ENCODE results near the gene HSD17B2. TPM values are rescaled to one million over a fixed set of nuclear protein-coding genes. Genes with fewer than 3 reads are reported as not detected.
"Not testable (repeated sequence)": the region's sequence is repeated elsewhere in the genome, so short reads cannot be mapped to it uniquely, and the experiment has no call there.

HSD17B2 gene
- total RNA-seq = 4.1 and 6.0 TPM in 2 replicates
- 10.9 TPM for polyA plus RNA-seq (2012)

GRCh38 chr16:82034981-82035612 lies at the start of gene HSD17B2:
Gene HSD17B2 (plus strand): TSS chr16:82035253. CDS start chr16:82035425, 172 bp downstream.
- no peak for DNase-seq (ENCODE audit: low read depth)

DNA sequence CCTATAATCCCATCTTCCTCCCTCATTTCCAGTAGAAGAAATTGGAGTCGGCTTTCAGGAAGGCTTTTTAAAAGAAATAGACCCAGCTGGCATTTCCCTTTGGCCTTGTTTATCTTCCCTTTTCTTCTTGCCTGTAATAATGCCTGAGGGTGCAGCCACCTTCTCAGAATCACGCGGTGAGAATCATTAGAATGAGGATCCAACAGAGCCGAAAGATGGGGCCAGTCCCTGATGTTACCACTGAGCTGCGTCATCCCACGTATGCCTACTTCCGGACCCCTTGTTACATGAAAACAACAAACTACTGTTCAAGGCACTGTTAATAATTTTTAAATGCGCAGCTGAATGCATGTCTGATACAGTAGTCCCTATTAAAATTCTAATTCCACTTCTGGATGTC lies 47.9 kb upstream of the HSD17B2 start:
- DNase-seq (ENCODE audit: low read depth) = no peak

DNA sequence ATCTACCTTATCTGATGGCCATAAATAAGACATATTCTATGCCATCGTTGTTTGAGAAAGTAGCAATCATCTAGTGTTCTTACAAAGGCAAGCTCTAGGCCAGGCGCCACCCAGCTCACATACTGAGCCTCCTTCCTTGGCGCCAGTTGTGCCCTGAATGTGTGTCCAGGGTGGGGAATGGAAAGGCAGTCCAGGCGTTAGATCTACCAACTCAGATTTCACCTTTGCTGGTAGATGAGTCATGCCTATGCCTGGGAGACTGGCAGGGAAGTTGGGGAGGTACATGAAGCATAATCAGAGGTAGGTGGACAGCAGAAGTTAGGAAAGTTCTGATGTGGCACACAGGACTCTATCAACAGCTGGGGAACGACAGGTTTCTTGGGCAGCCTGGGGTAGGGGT lies 47.3 kb upstream of the HSD17B2 start:
- DNase-seq (ENCODE audit: low read depth) = peak; percentile 21

DNA sequence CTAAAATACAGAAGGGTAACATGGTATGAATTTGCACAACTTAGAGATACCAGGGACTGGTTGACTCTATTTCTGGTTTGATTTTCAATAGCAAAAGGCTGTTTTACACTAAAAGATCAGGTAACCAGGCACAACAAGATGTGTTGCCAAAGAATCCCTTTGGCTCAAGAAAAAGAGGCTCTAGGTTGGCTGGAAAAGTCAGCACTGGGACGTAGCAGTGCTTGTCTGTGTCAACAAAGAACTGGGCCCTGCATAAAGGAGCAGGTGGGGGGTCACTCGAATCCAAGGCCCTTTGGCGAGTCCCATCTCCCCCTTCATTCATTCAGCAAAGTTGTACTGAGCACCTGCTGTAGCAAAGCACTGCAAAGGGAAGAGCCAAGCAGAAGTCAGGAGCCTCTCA lies 42.2 kb upstream of the HSD17B2 start:
- no peak for DNase-seq (ENCODE audit: low read depth)

DNA sequence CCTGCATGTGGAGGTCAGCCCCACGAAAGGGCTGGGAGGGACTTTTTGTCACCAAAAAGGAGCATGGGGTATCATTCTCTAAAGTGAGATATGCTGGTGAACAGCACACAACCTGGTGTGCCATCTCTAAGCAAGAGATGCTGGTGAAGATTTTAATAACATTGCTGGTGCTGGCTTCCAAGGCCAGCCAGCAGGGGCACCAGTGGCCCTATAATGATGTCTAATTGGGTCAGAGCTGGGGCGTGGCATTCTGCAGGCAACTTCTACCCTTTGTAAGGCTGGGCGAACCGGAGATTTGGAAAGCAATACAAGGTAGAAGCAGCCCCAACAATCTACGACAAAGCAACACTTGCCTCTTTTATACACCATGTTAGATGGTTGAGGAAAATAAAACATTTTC lies 40.6 kb upstream of the HSD17B2 start:
- DNase-seq (ENCODE audit: low read depth) = no peak

DNA sequence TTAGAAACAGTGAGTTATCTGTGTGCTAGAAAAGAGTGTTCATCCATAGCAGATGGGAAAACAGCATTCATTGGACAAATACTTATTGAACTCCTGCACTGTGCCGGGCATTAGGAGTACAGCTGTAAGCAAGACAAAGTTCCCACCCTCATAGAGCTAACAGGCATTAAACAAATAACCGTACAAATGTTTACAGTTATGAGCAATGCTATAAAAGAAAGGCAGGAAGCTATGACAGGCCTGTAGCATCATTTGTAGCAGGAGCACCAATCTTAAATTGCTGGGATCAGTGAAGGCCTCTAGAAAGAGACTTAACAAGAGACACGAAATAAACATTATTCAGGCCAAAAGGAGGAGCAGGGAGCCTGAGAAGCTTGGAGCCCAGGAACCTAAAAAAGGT lies 39.4 kb upstream of the HSD17B2 start:
- no peak for DNase-seq (ENCODE audit: low read depth)

DNA sequence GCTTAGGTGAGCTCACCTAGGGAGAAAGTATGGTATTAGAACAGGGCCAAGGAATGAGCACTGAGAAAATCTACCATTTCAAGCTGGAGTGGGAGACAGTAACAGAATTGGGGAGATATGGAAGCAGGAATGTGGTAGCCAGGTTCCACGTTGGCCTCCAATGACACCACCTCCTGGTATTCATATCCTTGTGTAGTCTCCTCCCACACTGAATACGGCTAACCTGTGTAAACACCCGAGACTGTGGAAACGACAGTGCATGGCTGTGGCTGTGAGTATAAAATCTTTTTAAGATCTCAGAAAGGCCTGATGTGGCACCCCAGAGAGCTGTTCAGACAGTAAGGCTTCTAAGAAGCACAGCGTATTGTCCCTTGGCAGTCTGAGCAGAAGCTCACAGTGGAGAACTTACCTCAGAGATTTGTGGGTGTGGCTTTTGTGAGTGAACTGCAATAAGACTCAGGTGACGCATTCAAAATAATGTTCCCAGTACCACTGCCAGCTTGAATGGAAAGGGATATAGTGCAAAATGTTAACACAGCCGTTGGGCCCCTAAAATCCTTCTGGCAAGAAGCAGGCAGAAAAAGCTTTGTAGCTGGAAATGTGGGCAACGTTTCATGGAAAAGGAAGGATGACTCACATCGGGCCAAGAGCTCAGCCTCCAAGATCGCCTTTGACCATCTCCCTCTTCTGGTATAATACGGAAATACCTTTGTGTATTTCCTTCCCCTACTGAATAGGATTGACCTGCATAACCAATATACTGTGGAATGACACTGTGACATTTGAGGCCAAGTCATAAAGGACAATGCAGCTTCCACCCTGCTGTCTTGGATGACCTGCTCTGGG lies 38.2 kb upstream of the HSD17B2 start:
- peak; percentile 74 for DNase-seq (ENCODE audit: low read depth)

DNA sequence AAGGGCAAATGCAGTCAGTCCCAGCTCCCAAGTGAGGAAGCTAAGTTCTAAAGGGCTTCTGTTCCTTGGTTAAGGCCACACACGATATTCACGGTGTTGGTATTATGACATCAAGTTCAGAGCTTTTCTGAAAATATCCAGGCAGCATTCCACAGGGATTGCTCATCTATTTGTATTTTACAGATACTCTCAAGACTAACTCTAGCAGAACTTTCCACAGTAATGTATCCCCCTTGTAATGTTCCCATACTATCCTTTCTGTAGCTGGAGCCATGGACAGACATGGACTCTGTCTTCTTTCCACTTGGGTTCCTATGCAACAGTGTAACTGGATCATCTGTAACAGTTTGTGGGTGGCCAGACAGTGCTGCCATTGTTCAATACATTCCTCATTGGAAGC lies 37.3 kb upstream of the HSD17B2 start:
- DNase-seq (ENCODE audit: low read depth) = peak; percentile 70

- no peak for DNase-seq (ENCODE audit: low read depth)
These were observed 32.2 kb upstream of the HSD17B2 start for GRCh38 chr16:82002831-82003230.

GRCh38 chr16:82004601-82005000 lies 30.5 kb upstream of the HSD17B2 start:
- no peak for DNase-seq (ENCODE audit: low read depth)

- DNase-seq (ENCODE audit: low read depth) = no peak
These were observed 29.8 kb upstream of the HSD17B2 start for GRCh38 chr16:82005027-82005830.

DNA sequence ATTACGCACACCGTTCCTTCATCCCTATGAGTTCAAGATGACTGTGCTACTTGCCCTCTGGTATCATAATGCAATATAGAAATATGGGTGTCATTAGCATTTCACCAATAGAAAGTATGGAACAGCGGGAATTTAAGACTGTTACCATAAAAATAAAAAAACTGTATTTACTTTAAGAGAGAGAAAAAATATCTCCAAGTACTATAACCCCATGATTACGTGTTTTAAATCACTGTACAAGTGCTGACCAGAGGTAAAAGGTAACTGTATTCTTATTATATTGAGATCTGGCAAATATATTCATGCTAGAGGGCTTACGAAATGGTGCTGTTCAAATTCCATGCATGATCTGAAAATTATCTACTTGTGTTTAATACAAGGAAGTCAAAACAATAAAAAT lies 29.0 kb upstream of the HSD17B2 start:
- DNase-seq (ENCODE audit: low read depth) = no peak

GRCh38 chr16:82007189-82007588 lies 27.9 kb upstream of the HSD17B2 start:
- no peak for DNase-seq (ENCODE audit: low read depth)

- DNase-seq (ENCODE audit: low read depth) = no peak
These were observed 26.0 kb upstream of the HSD17B2 start for GRCh38 chr16:82008957-82009592.

- not testable (repeated sequence) for DNase-seq (ENCODE audit: low read depth)
These were observed 25.3 kb upstream of the HSD17B2 start for GRCh38 chr16:82009789-82010188.

- DNase-seq (ENCODE audit: low read depth) = no peak
These were observed 24.4 kb upstream of the HSD17B2 start for GRCh38 chr16:82010649-82011048.

GRCh38 chr16:82011199-82011641 lies 23.8 kb upstream of the HSD17B2 start, which contains the start of gene SDR42E1:
Gene SDR42E1 (minus strand): TSS chr16:82011470. CDS start chr16:82000858, 10,612 bp downstream.
- peak; percentile 38 for DNase-seq (ENCODE audit: low read depth)

DNA sequence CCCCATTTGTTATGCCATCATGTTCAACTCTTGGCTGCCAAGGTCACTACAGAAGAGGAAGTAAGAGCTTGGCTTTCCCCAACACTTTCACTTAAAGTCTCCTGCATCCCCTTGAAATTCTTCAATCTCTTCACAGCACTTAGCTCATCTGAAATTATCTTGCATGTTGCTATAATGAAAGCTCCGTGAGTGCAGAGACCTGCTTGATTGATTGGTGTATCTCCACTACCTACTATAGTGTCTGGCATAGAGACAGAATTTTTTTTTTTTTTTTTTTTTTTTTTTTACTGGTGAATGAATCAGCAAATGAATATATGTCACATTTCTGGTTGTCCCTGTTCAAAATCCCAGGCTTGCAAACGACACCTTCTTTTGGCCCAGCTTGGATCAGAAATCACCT lies 21.9 kb upstream of the HSD17B2 start:
- no peak for DNase-seq (ENCODE audit: low read depth)

DNA sequence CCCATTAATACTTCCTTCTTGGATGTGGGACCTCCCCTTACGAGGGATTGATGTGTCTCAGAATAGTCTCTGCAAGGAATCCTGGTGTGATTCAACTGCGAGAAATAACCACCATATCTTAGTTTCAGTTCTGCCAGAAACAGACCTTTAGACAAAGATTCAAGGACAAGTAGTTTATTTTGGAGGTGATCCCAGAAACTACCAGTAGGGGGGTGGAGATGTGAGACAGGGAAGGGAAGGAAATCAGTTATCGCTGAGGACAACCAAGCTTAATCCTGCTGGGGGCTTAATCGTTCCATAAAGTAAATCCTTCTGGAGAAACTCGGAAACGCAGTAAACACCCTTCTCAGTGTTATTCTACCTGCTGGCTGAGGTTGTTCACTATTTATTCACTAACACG lies 18.8 kb upstream of the HSD17B2 start:
- no peak for DNase-seq (ENCODE audit: low read depth)

DNA sequence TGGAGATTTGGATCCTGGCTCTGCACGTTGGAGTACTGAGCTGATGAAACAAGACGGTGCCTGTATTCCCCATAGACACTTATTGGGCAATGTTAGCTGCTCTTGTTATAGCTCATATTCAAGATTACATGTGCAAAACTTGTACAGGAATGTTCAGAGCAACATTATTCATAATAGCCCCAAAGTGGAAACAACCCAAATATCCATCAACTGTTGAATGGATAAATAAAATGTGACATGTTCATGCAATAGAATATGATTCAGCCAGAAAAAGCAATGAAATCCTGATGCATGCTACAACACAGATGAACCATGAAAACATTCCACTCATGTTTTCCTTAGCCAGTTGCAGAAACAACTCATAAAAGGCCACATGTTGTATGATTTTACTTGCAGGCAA lies 18.1 kb upstream of the HSD17B2 start:
- no peak for DNase-seq (ENCODE audit: low read depth)

DNA sequence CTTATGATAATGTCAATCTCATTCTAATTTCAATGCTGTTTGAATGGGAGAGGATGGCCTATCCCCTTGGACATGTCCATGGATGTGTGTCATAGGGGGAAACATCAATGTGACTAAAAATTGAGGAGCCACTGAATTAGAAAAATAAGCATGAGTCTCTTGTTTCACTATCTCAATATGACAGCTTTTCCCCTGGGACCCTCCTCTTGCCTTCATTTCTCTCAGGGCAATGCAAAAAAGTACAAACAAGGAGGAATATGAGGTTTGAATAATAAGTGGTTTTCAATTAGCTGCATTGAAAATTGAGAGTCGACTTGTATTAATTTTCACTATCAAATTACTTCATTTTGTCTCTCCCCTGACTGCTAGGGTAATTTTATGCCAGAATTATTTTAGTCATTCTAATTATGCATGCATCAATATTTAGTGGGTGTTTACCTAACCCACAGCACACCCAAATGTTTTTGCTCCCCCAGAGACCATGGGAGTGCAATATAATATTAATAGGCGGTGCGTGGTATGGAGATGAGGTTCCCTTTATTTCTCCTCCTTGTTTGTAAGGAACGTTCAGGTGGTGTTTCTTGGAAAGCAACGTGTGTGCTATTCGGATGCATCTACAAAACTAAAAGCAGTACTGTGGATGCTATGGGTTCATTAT lies 17.0 kb upstream of the HSD17B2 start:
- no peak for DNase-seq (ENCODE audit: low read depth)

All from myocyte (in vitro differentiated cells).